ENCODE data around the gene NFX1.
A peak's percentile ranks its signal among the peaks of the same experiment; 100 is the strongest.
"Not testable (repeated sequence)": the region's sequence is repeated elsewhere in the genome, so short reads cannot be mapped to it uniquely, and the experiment has no call there.

The NFX1 gene

GRCh38 chr9:33393581-33393980, 103.3 kb downstream of the NFX1 start:
- no peak for DNase-seq

- DNase-seq, result not testable (repeated sequence)
These were observed 103.7 kb downstream of the NFX1 start for GRCh38 chr9:33393986-33394385.

GRCh38 chr9:33395159-33395879, 105.0 kb downstream of the NFX1 start:
- DNase-seq, result not testable (repeated sequence)

GRCh38 chr9:33397801-33398200, 107.5 kb downstream of the NFX1 start:
- DNase-seq, result peak; percentile 17 to 49

GRCh38 chr9:33399047-33399446, 108.7 kb downstream of the NFX1 start:
- not testable (repeated sequence) for DNase-seq

GRCh38 chr9:33401809-33402208, 111.5 kb downstream of the NFX1 start:
- DNase-seq, result not testable (repeated sequence)

- not testable (repeated sequence) for DNase-seq
These were observed 112.1 kb downstream of the NFX1 start, which contains the start of gene AQP7 for GRCh38 chr9:33402371-33402770. Gene AQP7, minus strand, starts transcription at chr9:33402568. Its CDS starts 1,306 bp downstream, at chr9:33401262.

GRCh38 chr9:33403941-33404787, 113.8 kb downstream of the NFX1 start:
- DNase-seq, result no peak

- peak; percentile 35 to 61 for DNase-seq
These were observed 114.6 kb downstream of the NFX1 start for GRCh38 chr9:33404788-33405362.

GRCh38 chr9:33407061-33407460, 116.7 kb downstream of the NFX1 start:
- no peak for DNase-seq

GRCh38 chr9:33408087-33408486, 117.8 kb downstream of the NFX1 start:
- no peak for DNase-seq

- no peak for DNase-seq
These were observed 124.0 kb downstream of the NFX1 start for GRCh38 chr9:33414268-33414667.

- peak in 1 of 2 donors; percentile 61 for DNase-seq
These were observed 124.7 kb downstream of the NFX1 start for GRCh38 chr9:33414889-33415500.

- peak; percentile 46 to 73 for DNase-seq
These were observed 125.3 kb downstream of the NFX1 start for GRCh38 chr9:33415501-33416038.

- no peak for DNase-seq
These were observed 126.7 kb downstream of the NFX1 start for GRCh38 chr9:33416996-33417395.

- no peak for DNase-seq
These were observed 127.8 kb downstream of the NFX1 start for GRCh38 chr9:33418090-33418489.

GRCh38 chr9:33419708-33420303, 129.5 kb downstream of the NFX1 start:
- DNase-seq, result no peak

All from inflammatory macrophage treated with lipopolysaccharide for 1 hour (primary cell).